K562 (cell line): ENCODE results near the gene LEPROT. TPM values are rescaled to one million over a fixed set of nuclear protein-coding genes. Genes with fewer than 3 reads are reported as not detected.

Experiments
- CXXC5 ChIP-seq: fragments of 250-450 bp; sonication (Bioruptor Pico); IDR thresholded peaks from 2 replicates; pipeline ENCODE4 v1.8.0; 2022; ENCODE audit warnings: inconsistent platforms, mild to moderate bottlenecking, moderate library complexity
- MBD2 ChIP-seq: sonication (generic); IDR thresholded peaks from 2 replicates; pipeline ENCODE4 v1.6.1; 2016; ENCODE audit warnings: low read depth, borderline replicate concordance
- NFIC ChIP-seq: fragments of 450-650 bp; IDR thresholded peaks from 2 replicates; pipeline ENCODE4 v1.6.1; 2017; ENCODE audit warnings: mild to moderate bottlenecking, inconsistent platforms
- NR2C2 ChIP-seq, 2 experiments: fragments of 200-800 bp in 1 of 2; sonication (Bioruptor generic) in 1 of 2; sonication (generic) in 1 of 2; formaldehyde crosslinking in 1 of 2; IDR thresholded peaks; 2 replicates each; pipeline versions ENCODE4 v1.6.1 to v1.8.0; 2016 to 2022; ENCODE audit warnings: mild to moderate bottlenecking in 1 of 2, missing compliant biosample characterization in 1 of 2, missing genetic modification characterization in 1 of 2, missing genetic modification reagents in 1 of 2
- NR3C1 ChIP-seq: sonication (generic); formaldehyde crosslinking; IDR thresholded peaks from 2 replicates; pipeline ENCODE4 v1.8.1; 2022; ENCODE audit warnings: missing genetic modification reagents
- NRF1 ChIP-seq, 2 experiments: fragments of 450-650 bp; IDR thresholded peaks in 1 of 2; conservative IDR thresholded peaks in 1 of 2; 2 replicates each; pipeline ENCODE4 v1.6.1; 2014; ENCODE audit warnings: mild to moderate bottlenecking in 2 of 2
- PML ChIP-seq: IDR thresholded peaks from 2 replicates; pipeline ENCODE4 v1.6.1; 2012; ENCODE audit warnings: low read length, inconsistent platforms
- POLR2AphosphoS2 ChIP-seq: IDR thresholded peaks from 2 replicates; pipeline ENCODE4 v1.6.1; 2012; ENCODE audit warnings: low read length, improper control_type of control experiment
- RAD51 ChIP-seq: fragments of 450-650 bp; IDR thresholded peaks from 2 replicates; pipeline ENCODE4 v1.7.1; 2016; ENCODE audit warnings: low read depth, mild to moderate bottlenecking, borderline replicate concordance
- RBBP5 ChIP-seq: fragments of 200-600 bp; sonication (generic); IDR thresholded peaks from 2 replicates; pipeline ENCODE4 v1.6.1; 2012; ENCODE audit warnings: borderline replicate concordance, mild to moderate bottlenecking, low read length, control low read depth, inconsistent platforms; ENCODE audit not compliant: insufficient read depth, poor library complexity, severe bottlenecking
- RBM15 ChIP-seq: fragments of 200-400 bp; formaldehyde crosslinking; IDR thresholded peaks from 2 replicates; pipeline ENCODE4 v1.6.1; 2018; ENCODE audit warnings: mild to moderate bottlenecking, low read length, moderate library complexity; ENCODE audit not compliant: insufficient read depth
- SLC30A9 ChIP-seq: fragments of 250-450 bp; sonication (Bioruptor Pico); IDR thresholded peaks from 2 replicates; pipeline ENCODE4 v1.8.0; 2022; ENCODE audit warnings: mild to moderate bottlenecking, moderate library complexity
- SP1 ChIP-seq: sonication (generic); formaldehyde crosslinking; IDR thresholded peaks from 2 replicates; pipeline ENCODE4 v1.8.1; 2022; ENCODE audit warnings: mild to moderate bottlenecking, missing genetic modification reagents
- SRSF9 ChIP-seq: fragments of 200-400 bp; formaldehyde crosslinking; IDR thresholded peaks from 2 replicates; pipeline ENCODE4 v1.6.1; 2017; ENCODE audit warnings: low read depth, low read length, borderline replicate concordance
- ZNF121 ChIP-seq: sonication (generic); formaldehyde crosslinking; conservative IDR thresholded peaks from 2 replicates; pipeline ENCODE4 v1.8.0; 2022; ENCODE audit warnings: missing genetic modification reagents
- ZNF197 ChIP-seq: fragments of 200-800 bp; sonication (Bioruptor generic); IDR thresholded peaks from 2 replicates; pipeline ENCODE4 v1.6.1; 2016; ENCODE audit warnings: low read depth, missing genetic modification characterization, missing compliant biosample characterization
- ZNF408 ChIP-seq: fragments of 250-450 bp; sonication (Bioruptor Pico); IDR thresholded peaks from 2 replicates; pipeline ENCODE4 v1.4.0; 2020; ENCODE audit warnings: low read depth, mild to moderate bottlenecking, moderate library complexity
- ZNF76 ChIP-seq: fragments of 250-450 bp; sonication (Bioruptor Pico); IDR thresholded peaks from 2 replicates; pipeline ENCODE4 v1.4.0; 2020; ENCODE audit warnings: mild to moderate bottlenecking, moderate library complexity, borderline replicate concordance
- polyA plus RNA-seq, 8 experiments: library from polyadenylated mRNA; depleted of rRNA in 4 of 8; stranded (reverse) in 5 of 8; unstranded in 3 of 8; fragments of >200 nt; fragmentation: Nextera tagmentation in 2 of 8; fragmentation: Illumina TruSeq in 1 of 8; extraction: Ambion mirVana in 2 of 8; extraction: Trizol in 1 of 8; gene quantifications; 2 replicates each; pipeline versions ENCODE4 v1.2.1 to v1.2.3, GENCODE V29; 2011 to 2014; ENCODE audit warnings: inconsistent platforms in 1 of 8, missing spikeins in 1 of 8
- total RNA-seq, 7 experiments: library from RNA; depleted of rRNA in 6 of 7; stranded (reverse); fragments of >200 nt in 6 of 7; fragmentation: Illumina TruSeq in 2 of 7; extraction: Trizol in 2 of 7; gene quantifications; 2 replicates each; pipeline versions ENCODE4 v1.2.1 to v1.2.3, GENCODE V29; 2011 to 2021; ENCODE audit warnings: low replicate concordance in 1 of 7
- TF ChIP-seq, protein P1 (sequence below): sonication (generic); formaldehyde crosslinking; IDR thresholded peaks from 2 replicates; pipeline ENCODE4 v1.8.0; 2022; ENCODE audit warnings: missing genetic modification reagents, mild to moderate bottlenecking, borderline replicate concordance
- TF ChIP-seq, protein P2 (sequence below): fragments of 450-650 bp; formaldehyde crosslinking; IDR thresholded peaks from 2 replicates; pipeline ENCODE4 v1.4.0; 2020; ENCODE audit warnings: mild to moderate bottlenecking, moderate library complexity
- TF ChIP-seq, protein P3 (sequence below): fragments of 250-450 bp; sonication (Bioruptor Pico); IDR thresholded peaks from 2 replicates; pipeline ENCODE4 v1.5.0; 2020; ENCODE audit warnings: mild to moderate bottlenecking, borderline replicate concordance
- TF ChIP-seq, protein P4 (sequence below): sonication (generic); formaldehyde crosslinking; IDR thresholded peaks from 2 replicates; pipeline ENCODE4 v1.8.1; 2023; ENCODE audit warnings: mild to moderate bottlenecking, missing genetic modification reagents
- TF ChIP-seq, protein P5 (sequence below): sonication (generic); formaldehyde crosslinking; IDR thresholded peaks from 2 replicates; pipeline ENCODE4 v1.9.0; 2022; ENCODE audit warnings: mild to moderate bottlenecking, missing genetic modification reagents

LEPROT gene
- total and polyA plus RNA-seq, 9 of the 15 experiments (the other 6 are each of a cell fraction or from before 2014, with no cell fraction given): 28.1 to 97.5 (median 45.8) TPM

DNA sequence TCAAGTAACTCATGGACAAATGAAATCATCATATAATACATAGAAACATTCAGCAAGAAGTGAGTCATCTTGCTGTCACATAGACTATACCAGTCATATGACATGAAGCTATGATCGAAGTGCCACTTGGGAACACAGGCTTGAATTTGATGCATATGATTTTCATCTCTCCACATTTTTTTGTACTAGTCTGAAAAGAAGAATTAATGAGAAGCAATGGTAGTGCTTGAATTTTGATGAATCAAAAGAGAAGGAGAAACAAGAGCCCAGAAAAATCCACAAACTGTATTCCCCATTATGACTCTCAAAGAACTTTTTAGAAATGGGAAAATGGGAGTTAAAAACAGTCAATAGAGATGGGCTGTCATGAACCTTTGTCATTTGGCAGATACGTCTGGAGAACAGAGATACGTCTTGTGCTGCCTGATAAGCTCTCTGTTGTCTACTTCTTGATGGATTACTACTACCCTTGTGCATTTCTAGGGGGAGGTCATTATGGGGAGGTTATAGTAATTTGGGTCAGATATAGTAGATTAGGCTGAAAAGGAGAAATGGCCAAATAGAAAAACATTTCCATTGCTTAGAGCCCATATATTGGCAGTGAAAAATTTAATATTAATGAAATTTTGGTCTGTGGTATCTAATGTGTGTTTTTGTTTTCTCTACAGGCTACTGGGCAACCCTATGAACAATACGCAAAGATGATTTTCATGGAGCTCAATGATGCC is 8.0 kb upstream of the LEPROT start (continued):
- peak; percentile 77 for TF ChIP-seq RBBP5
- no peak for TF ChIP-seq POLR2AphosphoS2
- TF ChIP-seq PML: peak; percentile 99
- no peak for TF ChIP-seq NR2C2 (CRISPR knock-in tag; IDR thresholded peaks at IDR 0.05)
- TF ChIP-seq NR2C2 (tag; IDR thresholded peaks at IDR 0.05): peak; percentile 85
- TF ChIP-seq, protein P1, sequence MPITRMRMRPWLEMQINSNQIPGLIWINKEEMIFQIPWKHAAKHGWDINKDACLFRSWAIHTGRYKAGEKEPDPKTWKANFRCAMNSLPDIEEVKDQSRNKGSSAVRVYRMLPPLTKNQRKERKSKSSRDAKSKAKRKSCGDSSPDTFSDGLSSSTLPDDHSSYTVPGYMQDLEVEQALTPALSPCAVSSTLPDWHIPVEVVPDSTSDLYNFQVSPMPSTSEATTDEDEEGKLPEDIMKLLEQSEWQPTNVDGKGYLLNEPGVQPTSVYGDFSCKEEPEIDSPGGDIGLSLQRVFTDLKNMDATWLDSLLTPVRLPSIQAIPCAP (CRISPR knock-in tag): no peak
- peak; percentile 60; the same call in 1 of the 2 replicates for TF ChIP-seq RAD51
- peak; percentile 84 for TF ChIP-seq MBD2
- peak; percentile 89 for TF ChIP-seq ZNF197 (CRISPR knock-in tag)
- TF ChIP-seq RBM15: no peak
- TF ChIP-seq CXXC5 (CRISPR knock-in tag): peak; percentile 86
- TF ChIP-seq, protein P2, sequence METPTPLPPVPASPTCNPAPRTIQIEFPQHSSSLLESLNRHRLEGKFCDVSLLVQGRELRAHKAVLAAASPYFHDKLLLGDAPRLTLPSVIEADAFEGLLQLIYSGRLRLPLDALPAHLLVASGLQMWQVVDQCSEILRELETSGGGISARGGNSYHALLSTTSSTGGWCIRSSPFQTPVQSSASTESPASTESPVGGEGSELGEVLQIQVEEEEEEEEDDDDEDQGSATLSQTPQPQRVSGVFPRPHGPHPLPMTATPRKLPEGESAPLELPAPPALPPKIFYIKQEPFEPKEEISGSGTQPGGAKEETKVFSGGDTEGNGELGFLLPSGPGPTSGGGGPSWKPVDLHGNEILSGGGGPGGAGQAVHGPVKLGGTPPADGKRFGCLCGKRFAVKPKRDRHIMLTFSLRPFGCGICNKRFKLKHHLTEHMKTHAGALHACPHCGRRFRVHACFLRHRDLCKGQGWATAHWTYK (CRISPR knock-in tag): peak; percentile 81
- TF ChIP-seq, protein P3, sequence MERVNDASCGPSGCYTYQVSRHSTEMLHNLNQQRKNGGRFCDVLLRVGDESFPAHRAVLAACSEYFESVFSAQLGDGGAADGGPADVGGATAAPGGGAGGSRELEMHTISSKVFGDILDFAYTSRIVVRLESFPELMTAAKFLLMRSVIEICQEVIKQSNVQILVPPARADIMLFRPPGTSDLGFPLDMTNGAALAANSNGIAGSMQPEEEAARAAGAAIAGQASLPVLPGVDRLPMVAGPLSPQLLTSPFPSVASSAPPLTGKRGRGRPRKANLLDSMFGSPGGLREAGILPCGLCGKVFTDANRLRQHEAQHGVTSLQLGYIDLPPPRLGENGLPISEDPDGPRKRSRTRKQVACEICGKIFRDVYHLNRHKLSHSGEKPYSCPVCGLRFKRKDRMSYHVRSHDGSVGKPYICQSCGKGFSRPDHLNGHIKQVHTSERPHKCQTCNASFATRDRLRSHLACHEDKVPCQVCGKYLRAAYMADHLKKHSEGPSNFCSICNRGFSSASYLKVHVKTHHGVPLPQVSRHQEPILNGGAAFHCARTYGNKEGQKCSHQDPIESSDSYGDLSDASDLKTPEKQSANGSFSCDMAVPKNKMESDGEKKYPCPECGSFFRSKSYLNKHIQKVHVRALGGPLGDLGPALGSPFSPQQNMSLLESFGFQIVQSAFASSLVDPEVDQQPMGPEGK (CRISPR knock-in tag): no peak
- TF ChIP-seq NR3C1 (CRISPR knock-in tag): no peak
- TF ChIP-seq NRF1 (conservative IDR thresholded peaks at IDR 0.05 in 1 of 2, IDR thresholded peaks at IDR 0.05 in 1 of 2): no peak
- TF ChIP-seq ZNF76 (CRISPR knock-in tag): no peak
- TF ChIP-seq ZNF408: no peak
- peak; percentile 75 for TF ChIP-seq SP1 (CRISPR knock-in tag)
- TF ChIP-seq, protein P4, sequence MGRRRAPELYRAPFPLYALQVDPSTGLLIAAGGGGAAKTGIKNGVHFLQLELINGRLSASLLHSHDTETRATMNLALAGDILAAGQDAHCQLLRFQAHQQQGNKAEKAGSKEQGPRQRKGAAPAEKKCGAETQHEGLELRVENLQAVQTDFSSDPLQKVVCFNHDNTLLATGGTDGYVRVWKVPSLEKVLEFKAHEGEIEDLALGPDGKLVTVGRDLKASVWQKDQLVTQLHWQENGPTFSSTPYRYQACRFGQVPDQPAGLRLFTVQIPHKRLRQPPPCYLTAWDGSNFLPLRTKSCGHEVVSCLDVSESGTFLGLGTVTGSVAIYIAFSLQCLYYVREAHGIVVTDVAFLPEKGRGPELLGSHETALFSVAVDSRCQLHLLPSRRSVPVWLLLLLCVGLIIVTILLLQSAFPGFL (CRISPR knock-in tag): no peak
- TF ChIP-seq ZNF121 (CRISPR knock-in tag): no peak
- TF ChIP-seq NFIC: peak; percentile 91
- TF ChIP-seq, protein P5, sequence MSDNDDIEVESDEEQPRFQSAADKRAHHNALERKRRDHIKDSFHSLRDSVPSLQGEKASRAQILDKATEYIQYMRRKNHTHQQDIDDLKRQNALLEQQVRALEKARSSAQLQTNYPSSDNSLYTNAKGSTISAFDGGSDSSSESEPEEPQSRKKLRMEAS (CRISPR knock-in tag): no peak
- TF ChIP-seq SRSF9: no peak
- TF ChIP-seq SLC30A9: no peak
